Medulla oblongata (tissue), 1 donor: ENCODE results near the gene PLIN4.

Source experiments
- DNase-seq: peaks from one replicate; pipeline ENCODE4 v3.0.0-alpha.2; 2015; ENCODE audit errors: extremely low spot score

Gene PLIN4

DNA sequence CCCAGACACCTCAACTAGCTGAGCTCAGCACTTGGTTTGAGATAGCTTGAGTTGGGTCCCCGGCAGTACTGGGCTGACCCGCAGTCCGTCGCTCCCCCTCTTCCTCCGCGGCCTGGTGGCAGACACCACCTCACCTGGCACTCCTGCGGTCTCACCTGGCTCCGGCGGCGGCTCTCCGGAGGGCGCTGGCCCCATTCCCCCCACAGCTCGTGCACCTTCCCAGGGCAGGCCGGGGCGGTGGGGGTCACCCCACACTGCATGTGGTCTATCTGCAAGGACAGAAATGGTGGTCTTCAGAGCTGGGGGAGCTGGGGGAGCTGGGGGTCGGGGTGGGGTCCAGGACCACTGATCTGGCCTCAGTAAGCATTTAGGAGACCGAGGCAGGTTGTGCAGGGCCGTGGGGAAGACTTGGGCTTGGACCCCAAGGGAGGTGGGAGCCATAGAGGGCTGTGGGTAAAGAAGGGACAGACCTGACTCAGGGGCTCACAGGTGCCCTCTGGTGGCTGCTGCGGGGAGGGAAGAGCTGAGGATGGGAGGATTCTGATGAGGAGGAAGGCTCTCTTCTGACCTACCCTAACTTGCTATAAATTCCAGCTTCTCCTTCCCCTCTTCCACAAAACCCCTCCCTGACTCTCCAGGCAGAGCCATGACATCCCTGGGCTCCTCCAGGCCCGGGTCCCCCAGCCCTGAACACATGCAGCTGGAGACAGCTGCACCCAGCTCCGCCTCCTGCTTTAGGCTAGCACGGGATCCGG, 6.7 kb upstream of the PLIN4 start:
- no peak for DNase-seq

- no peak for DNase-seq
These were observed 5.2 kb upstream of the PLIN4 start for GRCh38 chr19:4523306-4524110.

DNA sequence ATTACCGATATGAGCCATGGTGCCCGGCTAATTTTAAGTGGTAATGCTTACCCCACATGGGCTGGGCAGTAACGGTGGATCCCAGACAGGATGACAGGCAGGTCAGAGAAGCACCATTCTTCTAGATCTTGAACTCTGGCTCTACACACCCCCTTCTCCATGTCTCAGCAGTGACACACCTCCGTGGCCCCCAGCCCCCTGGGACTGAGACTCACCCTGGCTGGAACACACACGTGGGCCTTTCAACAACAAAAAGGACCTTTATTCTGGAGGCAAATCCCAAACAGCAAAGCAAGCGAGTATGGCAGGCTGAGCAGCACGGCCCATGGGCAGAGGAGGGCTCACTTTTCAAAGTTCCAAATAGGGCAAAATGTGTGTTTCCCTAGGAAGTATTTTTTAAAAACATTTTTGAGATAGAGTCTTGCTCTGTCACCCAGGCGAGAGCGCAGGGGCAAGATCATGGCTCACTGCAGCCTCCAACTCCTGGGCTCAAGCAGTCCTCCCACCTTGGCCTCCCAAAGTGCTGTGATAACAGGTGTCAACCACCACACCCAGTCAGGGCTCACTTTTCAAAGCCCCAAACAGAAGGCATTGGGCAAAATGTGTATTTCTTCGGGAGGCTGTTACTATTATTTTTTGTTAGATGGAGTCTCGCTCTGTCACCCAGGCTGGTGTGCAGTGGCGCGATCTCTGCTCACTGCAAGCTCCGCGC, 4.2 kb upstream of the PLIN4 start:
- DNase-seq, result no peak

DNA sequence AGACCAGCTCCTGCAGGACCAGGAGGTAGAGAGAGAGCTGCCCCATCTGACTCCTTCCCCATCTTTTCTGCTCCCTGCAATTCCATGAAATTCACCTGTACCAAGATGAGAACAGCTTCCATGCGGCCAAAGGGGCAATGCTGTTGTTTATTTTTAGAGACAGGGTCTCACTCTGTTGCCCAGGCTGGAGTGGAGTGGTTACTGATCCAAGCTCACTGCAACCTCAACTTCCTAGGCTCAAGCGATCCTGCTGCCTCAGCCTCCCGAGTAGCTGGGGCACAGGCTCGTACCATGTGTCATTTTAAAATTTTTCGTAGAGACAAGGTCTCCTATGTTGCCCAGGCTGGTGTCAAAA, 3.6 kb upstream of the PLIN4 start:
- DNase-seq, result no peak

DNA sequence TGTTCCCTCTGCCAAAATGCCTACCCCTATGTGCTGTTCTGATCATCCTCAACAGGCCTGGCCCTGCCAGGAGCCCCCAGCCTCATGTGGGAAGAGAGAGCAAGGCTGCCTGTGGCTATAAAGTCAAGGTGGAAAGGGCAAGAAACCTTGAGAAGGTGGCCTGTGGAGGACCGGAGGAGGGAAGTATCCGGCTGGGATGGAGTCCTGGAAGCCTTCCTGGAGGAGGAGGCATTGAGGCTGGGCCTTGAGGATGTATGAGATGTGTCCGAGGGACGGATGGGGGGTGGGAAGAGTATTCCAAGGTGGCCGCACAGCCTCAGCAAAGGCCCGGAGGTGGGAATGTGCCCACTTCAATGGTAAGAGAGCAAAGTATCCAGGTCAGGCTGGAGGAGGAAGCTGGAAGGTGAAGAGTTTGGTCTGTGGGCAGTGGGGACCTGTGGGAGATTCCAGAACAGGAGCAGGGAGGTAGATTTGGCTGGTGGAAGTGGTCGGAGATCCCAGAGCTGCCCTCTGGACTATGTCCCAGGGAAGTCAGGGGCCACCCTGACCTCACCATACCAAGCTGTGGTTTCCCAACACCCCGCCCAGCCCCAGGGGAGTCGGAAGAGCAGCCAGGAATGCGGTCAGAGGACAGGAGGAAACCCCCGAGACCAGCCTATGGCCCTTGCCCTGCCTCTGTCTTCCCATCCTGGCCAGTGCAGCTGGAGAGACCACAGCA, 3.0 kb upstream of the PLIN4 start:
- no peak for DNase-seq

GRCh38 chr19:4519521-4520277, 1.4 kb upstream of the PLIN4 start:
- DNase-seq, result peak; percentile 54

- no peak for DNase-seq
These were observed 848 bp upstream of the PLIN4 start for GRCh38 chr19:4519172-4519496.

DNA sequence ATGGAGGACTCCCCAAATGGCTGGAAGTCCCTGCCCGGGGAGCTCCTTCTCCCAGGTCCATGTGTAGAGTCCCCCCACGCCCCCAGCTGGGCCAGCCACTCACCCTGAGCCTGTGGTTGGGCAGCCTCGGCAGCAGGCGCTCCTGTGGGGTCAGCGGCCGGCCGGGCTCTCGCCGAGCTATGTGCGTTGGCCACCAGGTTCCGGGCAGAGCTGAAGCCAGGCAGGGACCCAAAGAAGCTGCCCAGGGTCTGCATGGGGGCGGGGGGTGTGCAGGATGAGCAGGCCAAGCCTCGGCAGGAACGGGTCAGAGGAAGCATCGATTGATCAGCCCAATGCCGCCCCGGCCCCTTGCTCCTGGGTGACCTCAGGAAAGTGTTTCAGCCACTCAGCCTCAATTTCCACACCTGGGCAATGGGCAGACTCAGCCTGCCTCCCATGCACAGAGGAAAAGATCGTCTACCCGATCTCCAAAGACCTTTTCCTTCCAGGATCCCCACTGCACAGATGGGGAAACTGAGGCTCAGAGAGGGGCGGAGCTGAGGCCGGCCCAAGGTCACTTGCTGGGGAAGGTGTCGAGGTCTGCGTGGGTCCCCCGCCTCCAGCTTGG, 732 bp downstream of the PLIN4 start:
- no peak for DNase-seq

GRCh38 chr19:4516939-4517300, 1.4 kb downstream of the PLIN4 start:
- peak; percentile 62 for DNase-seq

DNA sequence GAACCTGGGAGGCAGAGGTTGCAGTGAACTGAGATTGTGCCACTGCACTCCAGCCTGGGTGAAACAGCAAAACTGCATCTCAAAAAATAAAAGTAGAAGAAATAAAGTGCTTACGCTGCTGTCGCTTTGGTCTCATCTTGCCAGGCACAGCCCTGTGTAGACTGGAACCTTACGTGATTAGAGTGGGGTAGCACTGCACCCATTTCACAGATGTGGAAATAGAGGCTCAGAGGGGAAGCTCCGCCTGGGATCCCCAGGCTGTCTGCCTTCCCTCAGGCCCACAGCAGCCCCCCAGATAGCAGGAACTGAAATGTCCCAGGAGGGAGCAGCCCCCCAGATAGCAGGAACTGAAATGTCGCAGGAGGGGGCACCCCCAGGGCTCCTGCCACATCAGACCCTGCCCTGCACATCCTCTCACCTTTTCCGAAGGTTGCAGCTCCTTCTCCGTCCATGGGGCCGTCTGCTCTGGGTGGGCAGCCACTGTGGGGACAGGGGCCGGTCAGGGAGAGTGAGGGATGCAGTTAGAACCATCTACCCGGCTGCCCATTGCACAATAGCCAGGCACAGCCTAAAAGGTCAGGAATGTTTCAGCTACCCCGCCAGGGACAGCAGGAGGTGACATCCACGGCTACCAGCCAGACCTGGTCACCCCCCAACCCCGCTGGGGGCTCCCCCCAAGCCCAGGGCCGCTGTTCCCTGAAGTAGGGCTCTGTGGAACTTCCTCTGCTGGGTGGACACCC, 1.9 kb downstream of the PLIN4 start:
- no peak for DNase-seq

GRCh38 chr19:4515732-4516131, 2.6 kb downstream of the PLIN4 start:
- DNase-seq, result no peak

DNA sequence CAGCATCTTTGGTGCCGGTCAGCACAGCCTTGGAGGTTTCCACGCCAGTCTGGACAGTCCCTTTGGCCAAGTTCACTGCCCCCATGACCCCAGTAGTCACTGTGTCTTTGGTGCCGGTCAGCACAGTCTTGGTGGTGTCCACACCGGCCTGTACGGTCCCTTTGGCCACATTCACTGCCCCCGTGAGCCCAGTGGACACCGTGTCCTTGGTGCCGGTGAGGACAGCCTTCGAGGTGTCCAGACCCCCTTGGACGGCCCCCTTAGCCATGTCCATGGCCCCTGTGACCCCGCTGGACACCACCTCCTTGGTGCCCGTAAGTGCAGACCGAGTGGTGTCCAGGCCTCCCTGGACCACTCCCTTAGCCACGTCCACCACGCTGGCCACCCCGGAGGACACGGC, 5.0 kb downstream of the PLIN4 start:
- no peak for DNase-seq

DNA sequence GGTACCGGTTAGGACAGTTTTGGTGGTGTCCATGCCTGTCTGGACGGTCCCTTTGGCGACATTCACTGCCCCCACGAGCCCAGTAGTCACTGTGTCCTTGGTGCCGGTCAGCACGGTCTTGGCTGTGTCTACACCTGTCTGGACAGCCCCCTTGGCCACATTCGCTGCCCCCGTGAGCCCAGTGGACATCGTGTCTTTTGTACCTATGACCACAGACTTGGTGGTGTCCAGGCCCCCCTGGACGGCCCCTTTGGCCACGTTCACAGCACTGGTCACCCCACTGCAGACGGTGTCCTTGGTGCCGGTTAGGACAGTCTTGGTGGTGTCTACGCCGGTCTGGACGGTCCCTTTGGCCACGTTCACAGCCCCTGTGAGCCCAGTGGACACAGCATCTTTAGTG, 6.2 kb downstream of the PLIN4 start:
- DNase-seq, result no peak

GRCh38 chr19:4511300-4512054, 6.8 kb downstream of the PLIN4 start:
- DNase-seq, result no peak

DNA sequence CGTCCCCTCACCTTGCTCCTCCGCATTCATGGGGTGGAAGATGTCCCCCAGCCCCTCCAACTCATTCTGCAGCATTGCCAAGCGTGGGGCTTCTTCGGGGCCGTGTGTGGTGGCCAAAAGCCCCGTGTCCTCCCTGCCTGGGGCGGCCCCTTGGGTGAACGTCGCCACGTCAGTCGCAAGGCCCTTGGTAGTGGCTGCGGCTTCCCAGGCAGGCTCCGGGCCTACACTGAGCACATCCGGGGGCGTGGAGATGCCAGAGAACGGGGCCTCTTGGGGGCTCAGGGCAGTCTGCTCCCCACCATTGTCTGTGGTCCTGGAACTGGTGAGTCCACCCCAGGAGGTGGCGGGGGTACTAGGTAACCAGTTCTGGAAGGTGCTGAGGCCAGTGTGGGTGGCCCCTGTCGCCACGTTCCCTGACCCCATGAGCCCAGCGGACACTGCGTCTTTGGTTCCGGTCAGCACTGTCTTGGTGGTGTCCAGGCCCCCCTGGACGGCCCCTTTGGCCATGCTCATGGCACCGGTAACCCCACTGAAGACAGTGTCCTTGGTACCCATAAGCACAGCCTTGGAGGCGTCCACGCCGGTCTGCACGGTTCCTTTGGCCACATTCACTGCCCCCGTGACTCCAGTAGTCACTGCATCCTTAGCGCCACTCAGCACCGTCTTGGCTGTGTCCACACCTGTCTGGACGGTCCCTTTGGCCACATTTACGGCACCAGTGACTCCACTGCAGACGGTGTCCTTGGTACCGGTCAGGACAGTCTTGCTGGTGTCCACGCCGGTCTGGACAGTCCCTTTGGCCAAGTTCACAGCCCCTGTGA, 7.6 kb downstream of the PLIN4 start:
- no peak for DNase-seq

DNA sequence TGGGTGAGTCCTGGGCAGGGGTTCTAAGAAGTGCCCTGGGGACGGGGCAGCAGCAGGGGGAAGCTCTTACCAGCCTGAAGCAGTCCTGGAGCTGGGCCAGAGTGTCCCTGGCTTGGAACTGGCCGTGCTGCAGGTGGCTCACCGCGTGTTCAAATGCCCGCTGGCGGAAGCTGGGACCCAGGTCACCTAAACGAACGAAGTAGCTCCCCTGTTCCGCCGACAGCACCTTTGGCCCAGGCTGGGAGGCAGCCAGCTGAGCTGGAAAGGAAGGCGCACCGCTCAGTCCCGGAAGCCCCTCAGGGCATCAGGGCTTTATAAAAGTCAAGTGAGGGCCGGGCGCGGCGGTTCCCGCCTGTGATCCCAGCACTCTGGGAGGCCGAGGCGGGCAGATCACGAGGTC, 9.6 kb downstream of the PLIN4 start:
- no peak for DNase-seq

- DNase-seq, result no peak
These were observed 10.5 kb downstream of the PLIN4 start for GRCh38 chr19:4507804-4508203.

DNA sequence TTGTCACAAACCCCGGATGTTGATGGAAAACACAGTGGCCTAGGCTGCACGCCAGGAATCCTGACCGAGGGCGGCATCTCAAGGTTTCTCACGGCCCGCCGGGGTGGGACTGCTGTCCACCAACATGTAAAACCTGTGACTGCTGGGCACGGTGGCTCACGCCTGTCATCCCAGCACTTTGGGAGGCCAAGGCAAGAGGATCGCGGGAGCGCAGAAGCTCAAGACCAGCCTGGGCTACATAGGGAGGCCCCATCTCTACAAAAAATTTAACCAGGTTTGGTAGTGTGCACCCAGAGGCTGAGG, 11.2 kb downstream of the PLIN4 start:
- no peak for DNase-seq
